NCI-H1436 treated with DMSO at 0.1 percent for 48 hours (cell line): ENCODE data around the gene PRR29.
"Not testable (repeated sequence)": the region's sequence is repeated elsewhere in the genome, so short reads cannot be mapped to it uniquely, and the experiment has no call there.

Experiments used
- DNase-seq: peaks from one replicate; lab custom pipeline; 2025; lab: John Stamatoyannopoulos, UW

Gene PRR29

DNA sequence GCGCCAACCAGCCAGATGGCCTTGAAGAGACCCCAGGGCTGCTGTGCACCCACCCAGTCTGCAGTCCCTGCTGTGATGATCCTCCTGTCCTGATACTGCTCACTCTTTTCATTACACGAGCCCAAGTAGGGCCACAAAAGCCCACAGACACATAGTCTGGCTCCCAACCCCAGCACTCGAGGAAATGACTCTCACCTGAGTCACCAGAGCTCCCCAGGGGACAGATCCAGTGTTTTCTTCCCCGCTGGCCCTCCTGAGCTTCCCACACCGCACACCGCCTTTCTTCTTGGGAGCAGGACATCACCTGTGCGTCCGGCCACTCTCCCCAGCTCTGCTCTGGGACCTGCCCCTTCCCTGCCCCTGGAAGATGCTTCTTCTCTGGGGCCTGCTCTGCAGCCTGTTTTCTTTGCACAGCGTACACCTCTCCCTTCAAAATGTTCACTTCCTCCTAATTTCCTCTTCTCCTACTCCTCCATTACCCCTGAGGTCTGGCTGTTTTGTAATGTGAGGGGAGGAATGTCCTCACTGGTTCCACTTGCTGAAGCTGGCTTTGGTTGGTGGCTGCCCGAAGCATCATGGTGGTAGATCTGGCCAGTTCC, 23.5 kb upstream of the PRR29 start:
- DNase-seq, result no peak

- no peak for DNase-seq
Observed at GRCh38 chr17:63975541-63976092, 22.5 kb upstream of the PRR29 start.

GRCh38 chr17:63976702-63977101, 21.4 kb upstream of the PRR29 start:
- no peak for DNase-seq

- DNase-seq, result no peak
Observed at GRCh38 chr17:63978272-63979200, 19.6 kb upstream of the PRR29 start.

DNA sequence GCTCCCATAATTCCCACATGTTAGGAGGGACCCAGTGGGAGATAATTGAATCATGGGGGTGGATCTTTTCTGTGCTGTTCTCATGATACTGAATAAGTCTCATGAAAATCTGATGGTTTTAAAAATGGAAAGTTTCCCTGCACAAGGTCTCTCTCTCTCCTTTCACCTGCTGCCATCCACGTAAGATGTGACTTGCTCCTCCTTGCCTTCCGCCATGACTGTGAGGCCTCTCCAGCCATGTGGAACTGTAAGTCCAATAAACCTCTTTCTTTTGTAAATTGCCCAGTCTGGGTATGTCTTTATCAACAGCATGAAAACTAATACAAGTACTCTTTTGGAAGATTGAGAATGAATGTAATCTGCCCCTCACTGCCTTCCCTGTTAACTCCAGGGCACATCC, 15.5 kb upstream of the PRR29 start:
- not testable (repeated sequence) for DNase-seq

- no peak for DNase-seq
Observed at GRCh38 chr17:63983320-63983719, 14.8 kb upstream of the PRR29 start.

DNA sequence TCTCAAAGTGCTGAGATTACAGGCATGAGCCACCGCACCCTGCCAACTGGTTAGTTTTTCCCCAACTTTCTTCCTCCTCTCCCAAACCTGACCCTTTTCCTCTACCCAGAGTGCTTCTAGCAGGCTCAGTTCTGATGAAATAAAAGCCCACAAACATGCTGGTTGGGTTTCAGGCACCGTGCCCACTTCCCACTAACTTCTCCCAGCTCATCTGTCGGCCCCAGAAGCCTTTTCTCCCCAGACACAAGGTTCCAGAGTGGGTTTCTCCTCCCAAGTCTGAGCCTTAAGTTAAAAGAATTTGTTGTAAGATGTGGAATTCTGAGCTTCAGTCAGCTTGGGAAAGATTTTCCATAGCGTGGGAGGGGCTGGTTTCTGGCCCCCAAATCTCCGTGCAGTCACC, 13.9 kb upstream of the PRR29 start:
- no peak for DNase-seq

DNA sequence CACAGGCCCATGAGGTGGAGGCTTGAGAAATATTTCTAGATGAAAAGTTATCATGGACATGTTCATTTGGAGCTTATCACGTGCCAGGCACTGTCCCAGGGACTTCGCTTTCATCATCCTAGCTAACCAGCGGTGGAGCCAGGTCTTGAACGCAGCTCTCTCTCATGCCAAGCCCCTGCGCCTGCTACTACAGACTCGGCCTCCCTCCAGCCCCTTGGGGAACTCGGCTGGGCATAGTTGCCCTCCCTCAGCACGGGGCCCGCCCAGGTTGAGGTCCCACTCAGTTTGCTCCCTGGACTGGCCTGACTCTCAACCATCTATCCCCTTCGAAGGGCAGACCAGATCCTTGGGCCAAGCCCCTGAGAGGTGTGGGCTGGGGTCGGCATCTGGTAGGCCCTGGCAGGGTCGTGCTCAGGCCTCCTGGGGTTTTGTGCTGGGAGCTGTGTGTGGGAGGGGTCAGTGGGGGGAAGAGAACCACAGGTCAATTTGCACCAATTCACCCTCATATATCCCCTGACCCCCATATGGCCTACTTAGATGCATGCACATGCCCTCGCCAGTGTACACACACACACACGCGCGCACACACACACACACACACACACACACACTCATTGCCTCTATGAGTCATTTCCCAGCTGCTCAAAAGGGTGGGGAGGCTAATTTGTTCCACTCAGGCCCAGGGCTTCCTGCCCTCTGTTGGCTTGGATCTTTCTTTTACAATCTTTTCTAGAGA, 13.3 kb upstream of the PRR29 start:
- DNase-seq, result no peak

DNA sequence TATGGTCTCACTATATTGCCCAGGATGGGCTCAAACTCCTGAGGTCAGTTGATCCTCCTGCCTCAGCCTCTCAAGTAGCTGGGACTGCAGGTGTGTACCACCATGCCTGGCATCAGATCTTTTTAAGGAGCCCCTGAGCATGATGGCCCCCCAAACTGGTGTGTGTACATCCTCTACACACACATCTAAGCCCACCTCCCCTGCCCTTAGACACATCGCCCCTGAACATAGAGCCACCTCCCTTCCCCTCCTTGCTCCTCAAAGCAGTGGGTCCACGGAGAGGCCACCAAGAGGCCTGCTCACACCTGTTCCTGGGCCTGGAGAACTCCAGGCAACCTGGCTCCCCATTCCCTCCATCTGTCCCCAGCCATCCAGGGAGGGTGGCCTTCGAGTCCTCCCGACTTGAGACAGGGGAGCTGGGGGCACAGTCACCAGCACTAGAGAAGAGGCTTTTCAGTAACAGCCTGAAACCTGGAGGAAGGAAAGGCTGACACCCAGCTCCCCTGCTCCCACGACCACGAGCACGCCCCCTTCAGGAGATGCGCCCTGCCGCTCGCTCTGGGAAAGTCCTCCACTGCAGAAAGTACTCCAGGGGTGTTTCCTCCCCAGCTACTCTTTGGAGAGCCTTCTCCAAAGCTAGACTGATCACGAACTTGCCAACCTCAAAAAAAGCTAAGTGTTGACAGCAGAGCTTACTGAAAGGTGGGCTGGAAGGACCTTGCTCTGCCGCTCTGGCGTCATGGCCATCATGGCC, 12.6 kb upstream of the PRR29 start:
- DNase-seq, result no peak

GRCh38 chr17:63986821-63987220, 11.3 kb upstream of the PRR29 start:
- DNase-seq, result no peak

- no peak for DNase-seq
Observed at GRCh38 chr17:63987221-63988126, 10.7 kb upstream of the PRR29 start.

GRCh38 chr17:63988127-63988478, 10.0 kb upstream of the PRR29 start:
- DNase-seq, result no peak

GRCh38 chr17:63988741-63989621, 9.2 kb upstream of the PRR29 start:
- DNase-seq, result no peak

GRCh38 chr17:63989622-63990345, 8.4 kb upstream of the PRR29 start:
- no peak for DNase-seq

GRCh38 chr17:63991611-63992010, 6.5 kb upstream of the PRR29 start:
- no peak for DNase-seq

DNA sequence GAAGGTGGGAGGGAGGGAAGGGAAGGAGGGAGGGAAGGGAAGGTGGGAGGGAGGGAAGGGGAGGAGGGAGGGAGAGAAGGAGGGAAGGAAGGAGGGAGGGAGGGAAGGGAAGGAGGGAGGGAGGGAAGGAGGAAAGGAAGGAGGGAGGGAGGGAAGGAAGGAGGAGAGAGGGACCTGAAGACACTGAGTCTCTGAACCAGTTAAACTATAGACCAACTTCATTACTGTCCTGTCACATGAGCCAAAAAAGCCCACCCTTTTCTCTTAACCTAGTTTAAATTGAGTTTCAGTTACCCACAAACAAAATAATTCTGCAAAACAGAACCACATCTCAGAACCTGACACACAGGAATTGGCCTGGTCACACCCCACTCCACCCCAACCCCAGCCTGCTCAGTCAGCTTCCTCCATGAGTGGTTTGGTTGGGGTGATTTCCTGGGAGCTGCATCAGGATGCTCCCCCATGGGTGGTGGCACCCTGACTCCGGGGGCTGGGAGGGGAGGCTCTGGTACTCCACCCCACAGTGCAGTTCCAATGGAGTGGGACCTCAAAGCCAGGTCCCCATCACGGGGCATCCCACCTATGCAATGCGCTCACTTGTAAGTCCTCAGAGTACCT, 4.7 kb upstream of the PRR29 start:
- DNase-seq, result no peak

GRCh38 chr17:63995626-63996025, 2.5 kb upstream of the PRR29 start:
- no peak for DNase-seq

GRCh38 chr17:63996430-63997182, 1.5 kb upstream of the PRR29 start:
- no peak for DNase-seq
